Endothelial cell (in vitro differentiated cells): Measurements from ENCODE around the gene CR1L. TPM values are rescaled to one million over a fixed set of nuclear protein-coding genes. Genes with fewer than 3 reads are reported as not detected.
"Not testable (repeated sequence)": the region's sequence is repeated elsewhere in the genome, so short reads cannot be mapped to it uniquely, and the experiment has no call there.

Source experiments
- DNase-seq: peaks from one replicate; pipeline ENCODE4 v3.0.0; 2021; ENCODE audit warnings: low spot score
- H3K27ac Mint-ChIP-seq: one replicate; pipeline ENCODE4 v1.8.0; 2021; ENCODE audit warnings: mixed read lengths, inconsistent platforms; ENCODE audit not compliant: unreplicated experiment
- H3K27me3 Mint-ChIP-seq: one replicate; pipeline ENCODE4 v1.8.0; 2021; ENCODE audit warnings: mild to moderate bottlenecking, moderate library complexity, mixed read lengths, inconsistent platforms; ENCODE audit not compliant: unreplicated experiment
- H3K36me3 Mint-ChIP-seq: one replicate; pipeline ENCODE4 v1.8.0; 2021; ENCODE audit warnings: mild to moderate bottlenecking, low read depth, mixed read lengths, inconsistent platforms; ENCODE audit not compliant: unreplicated experiment
- H3K4me1 Mint-ChIP-seq: one replicate; pipeline ENCODE4 v1.8.0; 2021; ENCODE audit warnings: mild to moderate bottlenecking, mixed read lengths, inconsistent platforms; ENCODE audit not compliant: unreplicated experiment
- H3K4me3 Mint-ChIP-seq: one replicate; pipeline ENCODE4 v1.8.0; 2021; ENCODE audit warnings: mild to moderate bottlenecking, mixed read lengths, inconsistent platforms; ENCODE audit not compliant: unreplicated experiment
- H3K9me3 Mint-ChIP-seq: one replicate; pipeline ENCODE4 v1.8.0; 2021; ENCODE audit warnings: mixed read lengths, inconsistent platforms; ENCODE audit not compliant: unreplicated experiment
- total RNA-seq: library from RNA; stranded (reverse); fragmentation: NEBNext Ultra II Directional; extraction: Animal tissue kit (Norgen Biotek cat#: 25700); gene quantifications from one replicate; pipeline ENCODE4 v1.2.1, GENCODE V29; 2021; ENCODE audit not compliant: unreplicated experiment
- TF ChIP-seq, protein P1 (sequence below): fragments of 200-600 bp; sonication (generic); IDR thresholded peaks from one replicate; pipeline ENCODE4 v1.5.0; 2021; ENCODE audit warnings: antibody characterized with exemption; ENCODE audit not compliant: unreplicated experiment

CR1L gene
- total RNA-seq, 1 donor from 2014 or later: 48.0 TPM

DNA sequence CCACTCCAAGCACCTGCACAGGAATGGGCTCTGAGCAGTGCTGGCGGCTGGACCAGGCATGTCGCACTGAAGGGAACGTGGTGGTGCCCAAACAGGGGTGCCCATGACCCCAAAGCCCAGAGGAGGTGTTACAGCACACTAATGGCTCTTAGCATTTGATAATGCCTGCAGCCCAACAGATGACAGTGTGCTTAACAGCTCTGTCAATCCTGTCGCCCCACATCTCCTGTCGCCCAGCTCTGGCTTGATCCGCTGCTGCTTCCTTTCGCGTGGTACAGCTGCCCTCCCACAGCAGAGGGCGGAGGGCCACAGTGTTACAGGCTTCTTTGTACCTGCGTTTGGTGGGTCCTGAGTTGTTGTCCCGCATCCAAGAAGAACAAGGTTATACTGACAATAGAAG, 32.2 kb upstream of the CR1L start:
- Mint-ChIP-seq H3K4me1 (peaks cover 2% of the 10 kb centered on the region), H3K27ac (no peak overlapping the region), H3K4me3 (no peak overlapping the region), H3K9me3 (peaks cover 6% of the 10 kb centered on the region), H3K27me3 (no peaks in the 10 kb centered on the region), H3K36me3 (peaks cover 3% of the 10 kb centered on the region)
- DNase-seq: no peak
- TF ChIP-seq, protein P1, sequence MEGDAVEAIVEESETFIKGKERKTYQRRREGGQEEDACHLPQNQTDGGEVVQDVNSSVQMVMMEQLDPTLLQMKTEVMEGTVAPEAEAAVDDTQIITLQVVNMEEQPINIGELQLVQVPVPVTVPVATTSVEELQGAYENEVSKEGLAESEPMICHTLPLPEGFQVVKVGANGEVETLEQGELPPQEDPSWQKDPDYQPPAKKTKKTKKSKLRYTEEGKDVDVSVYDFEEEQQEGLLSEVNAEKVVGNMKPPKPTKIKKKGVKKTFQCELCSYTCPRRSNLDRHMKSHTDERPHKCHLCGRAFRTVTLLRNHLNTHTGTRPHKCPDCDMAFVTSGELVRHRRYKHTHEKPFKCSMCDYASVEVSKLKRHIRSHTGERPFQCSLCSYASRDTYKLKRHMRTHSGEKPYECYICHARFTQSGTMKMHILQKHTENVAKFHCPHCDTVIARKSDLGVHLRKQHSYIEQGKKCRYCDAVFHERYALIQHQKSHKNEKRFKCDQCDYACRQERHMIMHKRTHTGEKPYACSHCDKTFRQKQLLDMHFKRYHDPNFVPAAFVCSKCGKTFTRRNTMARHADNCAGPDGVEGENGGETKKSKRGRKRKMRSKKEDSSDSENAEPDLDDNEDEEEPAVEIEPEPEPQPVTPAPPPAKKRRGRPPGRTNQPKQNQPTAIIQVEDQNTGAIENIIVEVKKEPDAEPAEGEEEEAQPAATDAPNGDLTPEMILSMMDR: no peak

DNA sequence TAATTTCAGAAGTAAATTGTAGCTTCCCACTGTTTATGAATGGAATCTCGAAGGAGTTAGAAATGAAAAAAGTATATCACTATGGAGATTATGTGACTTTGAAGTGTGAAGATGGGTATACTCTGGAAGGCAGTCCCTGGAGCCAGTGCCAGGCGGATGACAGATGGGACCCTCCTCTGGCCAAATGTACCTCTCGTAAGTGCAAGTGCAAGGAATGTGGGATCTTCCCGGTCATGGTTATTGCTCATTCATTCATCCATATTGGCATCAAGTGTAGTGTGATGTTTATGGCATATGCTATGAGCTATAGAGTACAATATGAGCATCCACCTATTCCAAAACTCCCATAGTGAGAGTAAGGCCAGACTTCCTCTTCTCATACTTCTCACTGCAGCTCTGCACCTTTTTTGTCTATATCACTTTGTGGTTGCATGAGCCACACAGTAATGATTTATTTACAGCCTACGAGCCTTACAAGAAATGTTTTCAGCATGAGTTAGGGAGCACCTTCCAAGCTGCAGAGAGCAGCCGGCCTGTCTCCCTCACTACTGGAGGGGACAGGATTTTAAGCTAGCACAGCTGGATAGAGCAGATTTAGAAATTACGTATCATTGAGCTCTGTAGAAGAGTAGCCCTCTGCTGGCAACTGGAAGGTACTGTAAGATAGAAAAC, 24.9 kb upstream of the CR1L start:
- Mint-ChIP-seq H3K36me3 (no peaks in the 10 kb centered on the region), H3K4me3 (no peak overlapping the region), H3K4me1 (peaks cover 3% of the 10 kb centered on the region), H3K9me3 (no peaks in the 10 kb centered on the region), H3K27me3 (no peaks in the 10 kb centered on the region), H3K27ac (no peak overlapping the region)
- TF ChIP-seq, protein P1: peak; percentile 79
- DNase-seq: peak; percentile 24

DNA sequence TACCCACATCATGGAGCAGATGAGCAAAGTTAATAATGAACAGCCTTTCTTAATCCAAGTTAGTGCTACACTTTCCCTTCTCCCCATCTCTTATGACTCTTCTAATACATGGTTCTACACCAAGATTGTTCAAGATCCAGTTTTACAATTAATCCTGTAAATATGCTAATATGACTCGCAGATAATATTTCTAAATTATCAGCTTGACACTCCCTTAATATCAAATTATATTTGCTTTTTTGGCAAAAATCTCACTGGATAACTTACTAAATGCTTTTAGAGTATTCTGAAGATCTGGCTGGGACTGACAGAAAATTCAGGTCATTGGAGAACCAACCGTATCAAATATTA, 24.4 kb upstream of the CR1L start:
- Mint-ChIP-seq H3K9me3 (no peaks in the 10 kb centered on the region), H3K36me3 (no peaks in the 10 kb centered on the region), H3K27ac (no peak overlapping the region), H3K4me1 (peaks cover 3% of the 10 kb centered on the region), H3K4me3 (no peak overlapping the region), H3K27me3 (no peaks in the 10 kb centered on the region)
- TF ChIP-seq, protein P1: peak; percentile 8
- no peak for DNase-seq

GRCh38 chr1:207625504-207626071, 19.3 kb upstream of the CR1L start:
- H3K9me3 Mint-ChIP-seq, H3K27me3 Mint-ChIP-seq, DNase-seq, H3K36me3 Mint-ChIP-seq, H3K4me3 Mint-ChIP-seq, H3K27ac Mint-ChIP-seq: not testable (repeated sequence)
- peaks cover 15% of the 10 kb centered on the region for H3K4me1 Mint-ChIP-seq

DNA sequence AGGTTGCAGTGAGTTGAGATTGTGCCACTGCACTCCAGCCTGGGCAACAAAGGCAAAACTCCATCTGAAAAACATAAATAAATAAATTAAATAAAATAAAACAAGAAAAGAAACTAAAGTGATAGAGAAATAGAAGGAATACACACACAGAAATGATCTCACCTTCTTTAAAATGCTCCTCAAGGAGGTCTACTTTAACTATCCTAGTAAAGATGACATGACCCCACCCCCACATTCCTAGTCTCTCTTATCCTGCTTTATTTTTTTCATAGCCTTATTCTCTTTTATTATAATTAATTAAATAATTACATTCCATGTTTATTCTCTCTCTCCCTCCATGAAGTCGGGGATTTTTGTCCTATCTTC, 18.0 kb upstream of the CR1L start:
- H3K9me3 Mint-ChIP-seq: no peaks in the 10 kb centered on the region
- TF ChIP-seq, protein P1: no peak
- peaks cover 4% of the 10 kb centered on the region for H3K36me3 Mint-ChIP-seq

More for the DNA sequence above, 18.0 kb upstream of the CR1L start:
- H3K4me1 Mint-ChIP-seq: peaks cover 26% of the 10 kb centered on the region
- no peak overlapping the region for H3K27ac Mint-ChIP-seq
- DNase-seq: no peak
- no peaks in the 10 kb centered on the region for H3K27me3 Mint-ChIP-seq
- no peak overlapping the region for H3K4me3 Mint-ChIP-seq
